DMS 273 (cell line): ENCODE measurements around the gene WFDC1.
A peak's percentile ranks its signal among the peaks of the same experiment; 100 is the strongest.

ENCODE experiments used
- DNase-seq: peaks from one replicate; lab custom pipeline; 2025; ENCODE audit not compliant: unreplicated experiment; lab: John Stamatoyannopoulos, UW

WFDC1 gene

GRCh38 chr16:84371553-84371865 is 76.8 kb downstream of the WFDC1 start:
- no peak for DNase-seq

- DNase-seq = no peak
Observed at GRCh38 chr16:84373907-84374489, 79.3 kb downstream of the WFDC1 start.

GRCh38 chr16:84378099-84378498 is 83.4 kb downstream of the WFDC1 start:
- DNase-seq = no peak

GRCh38 chr16:84378567-84378966 is 83.9 kb downstream of the WFDC1 start:
- no peak for DNase-seq

- peak; percentile 21 for DNase-seq
Observed at GRCh38 chr16:84379008-84379708, 84.5 kb downstream of the WFDC1 start.
